Left renal cortex interstitium (tissue), 4 donors: ENCODE data around the gene NOM1. TPM values are rescaled to one million over a fixed set of nuclear protein-coding genes. Genes with fewer than 3 reads are reported as not detected.

Experiments
- DNase-seq, 4 donors: peaks; one replicate each; pipeline ENCODE4 v3.0.0-alpha.2; 2013; ENCODE audit warnings: low read depth in 4 of 4, low spot score in 2 of 4, missing footprints in 1 of 4
- polyA plus RNA-seq, 4 donors: library from polyadenylated mRNA; unstranded; fragments of 120-200 nt; gene quantifications; one replicate each; pipeline ENCODE4 v1.2.1, GENCODE V29; 2013; ENCODE audit not compliant: insufficient read length in 4 of 4

Gene NOM1
- polyA plus RNA-seq, 4 donors = 13.7 to 34.4 (median 23.6) TPM

- DNase-seq = no peak
These were observed 65.4 kb downstream of the NOM1 start for GRCh38 chr7:157014635-157015555.

- no peak for DNase-seq
These were observed 66.5 kb downstream of the NOM1 start for GRCh38 chr7:157016024-157016351.

GRCh38 chr7:157016352-157017041 is 67.0 kb downstream of the NOM1 start:
- DNase-seq = no peak

GRCh38 chr7:157017149-157017548 is 67.6 kb downstream of the NOM1 start:
- DNase-seq = no peak

- DNase-seq = no peak
These were observed 68.3 kb downstream of the NOM1 start for GRCh38 chr7:157017603-157018327.

- DNase-seq = no peak
These were observed 69.0 kb downstream of the NOM1 start for GRCh38 chr7:157018328-157018996.

GRCh38 chr7:157018997-157019608 is 69.6 kb downstream of the NOM1 start:
- DNase-seq = no peak

GRCh38 chr7:157019718-157020451 is 70.4 kb downstream of the NOM1 start:
- DNase-seq = no peak

GRCh38 chr7:157020514-157021070 is 71.1 kb downstream of the NOM1 start:
- DNase-seq = no peak

GRCh38 chr7:157021071-157021870 is 71.8 kb downstream of the NOM1 start:
- no peak for DNase-seq

GRCh38 chr7:157021871-157022680 is 72.6 kb downstream of the NOM1 start:
- DNase-seq = no peak

Other genes with a start within 250 kb of the NOM1 start
- gene LMBR1, start 56.5 kb upstream of the NOM1 start, polyA plus RNA-seq = 10 to 100 TPM; 39.4 to 46.9 (median 43.3) TPM
- gene MNX1, start 61.0 kb downstream of the NOM1 start, polyA plus RNA-seq = under 1 TPM in 2 of 4 donors, not detected in 2; 0.14 to 0.17 TPM
- 10 to 100 TPM; 36.2 to 45.0 (median 44.2) TPM for gene UBE3C, start 189.2 kb downstream of the NOM1 start, polyA plus RNA-seq